GM18907 (cell line): ENCODE results near the gene CACFD1.
A peak's percentile ranks its signal among the peaks of the same experiment; 100 is the strongest.

Experiments
- ATAC-seq: cut with Tn5 transposase; IDR thresholded peaks from one replicate; pipeline ENCODE4 v1.9.1; 2021; ENCODE audit warnings: mild to moderate bottlenecking, moderate library complexity; ENCODE audit not compliant: unreplicated experiment

CACFD1 gene

GRCh38 chr9:133463864-133464615 lies 4.3 kb downstream of the CACFD1 start:
- no peak for ATAC-seq

GRCh38 chr9:133464638-133465037 lies 4.9 kb downstream of the CACFD1 start:
- no peak for ATAC-seq

- no peak for ATAC-seq
Observed at GRCh38 chr9:133465984-133466383, 6.2 kb downstream of the CACFD1 start.

- no peak for ATAC-seq
Observed at GRCh38 chr9:133467101-133467500, 7.3 kb downstream of the CACFD1 start.

GRCh38 chr9:133468374-133468773 lies 8.6 kb downstream of the CACFD1 start:
- ATAC-seq = no peak

GRCh38 chr9:133468777-133469421 lies 9.1 kb downstream of the CACFD1 start:
- no peak for ATAC-seq

- ATAC-seq = no peak
Observed at GRCh38 chr9:133470427-133470924, 10.7 kb downstream of the CACFD1 start.

GRCh38 chr9:133470988-133471387 lies 11.2 kb downstream of the CACFD1 start:
- ATAC-seq = no peak

- no peak for ATAC-seq
Observed at GRCh38 chr9:133471551-133472276, 11.9 kb downstream of the CACFD1 start.

GRCh38 chr9:133472277-133472645 lies 12.5 kb downstream of the CACFD1 start:
- ATAC-seq = no peak

GRCh38 chr9:133472753-133473378 lies 13.1 kb downstream of the CACFD1 start:
- ATAC-seq = no peak

- ATAC-seq = no peak
Observed at GRCh38 chr9:133473743-133474142, 14.0 kb downstream of the CACFD1 start.

GRCh38 chr9:133474215-133474614 lies 14.4 kb downstream of the CACFD1 start:
- ATAC-seq = no peak

- no peak for ATAC-seq
Observed at GRCh38 chr9:133474853-133475252, 15.1 kb downstream of the CACFD1 start.

- ATAC-seq = no peak
Observed at GRCh38 chr9:133475292-133476012, 15.7 kb downstream of the CACFD1 start.

GRCh38 chr9:133476036-133476931 lies 16.5 kb downstream of the CACFD1 start:
- ATAC-seq = no peak

- ATAC-seq = no peak
Observed at GRCh38 chr9:133476941-133477340, 17.2 kb downstream of the CACFD1 start.

GRCh38 chr9:133477461-133477860 lies 17.7 kb downstream of the CACFD1 start:
- ATAC-seq = no peak

GRCh38 chr9:133477992-133478850 lies 18.4 kb downstream of the CACFD1 start:
- peak; percentile 28 for ATAC-seq
